Muscle of back (tissue), 13 donors: ENCODE measurements around the gene CCL13. TPM values are rescaled to one million over a fixed set of nuclear protein-coding genes. Genes with fewer than 3 reads are reported as not detected.

ENCODE experiments used
- DNase-seq, 3 donors: peaks; one replicate each; pipeline versions ENCODE4 v3.0.0 to v3.0.0-alpha.2; 2013
- long read RNA-seq, 9 donors: transcript quantifications; one replicate each; lab custom pipeline, GENCODE V29; 2026
- polyA plus RNA-seq, 10 donors: library from polyadenylated mRNA; unstranded; fragments of 120-200 nt; gene quantifications; one replicate each; pipeline ENCODE4 v1.2.1, GENCODE V29; 2013; ENCODE audit not compliant: insufficient read length in 10 of 10

CCL13 gene
- polyA plus RNA-seq = 1 to 10 TPM in 4 of 10 donors, under 1 TPM in 4, not detected in 2; 0.68 to 2.1 (median 1.3) TPM
- long read RNA-seq, donor 1 = 0 reads
- long read RNA-seq, donor 2 = 0 reads
- long read RNA-seq, donor 3 = 0 reads
- long read RNA-seq, donor 4 = 0 reads
- long read RNA-seq, donor 5 = 0 reads
- long read RNA-seq, donor 6 = 0 reads
- long read RNA-seq, donor 7, partial matches to known transcripts = 0 of 1 reads
- long read RNA-seq, donor 7, other reads (novel, unspliced or antisense) = 0 of 1 reads
- long read RNA-seq, donor 8, partial matches to known transcripts = 0 of 1 reads
- long read RNA-seq, donor 8, other reads (novel, unspliced or antisense) = 0 of 1 reads
- long read RNA-seq, donor 9 = 0 reads

- DNase-seq = no peak
Observed at GRCh38 chr17:34356194-34356593, at the start of gene CCL13. Gene CCL13, plus strand, starts transcription at chr17:34356480. Its CDS starts 47 bp downstream, at chr17:34356527.

- DNase-seq = peak in 1 of 3 donors; percentile 36
Observed at GRCh38 chr17:34307110-34307509, 49.2 kb upstream of the CCL13 start.

GRCh38 chr17:34308371-34308770 lies 47.9 kb upstream of the CCL13 start:
- DNase-seq = no peak

- DNase-seq = no peak
Observed at GRCh38 chr17:34311291-34311690, 45.0 kb upstream of the CCL13 start.

GRCh38 chr17:34312080-34312479 lies 44.2 kb upstream of the CCL13 start:
- peak in 1 of 3 donors; percentile 41 for DNase-seq

GRCh38 chr17:34313164-34313563 lies 43.1 kb upstream of the CCL13 start:
- DNase-seq = no peak

GRCh38 chr17:34314279-34314678 lies 42.0 kb upstream of the CCL13 start:
- DNase-seq = peak; percentile 40 to 72 (median 41)

GRCh38 chr17:34318474-34318873 lies 37.8 kb upstream of the CCL13 start:
- no peak for DNase-seq

- peak in 2 of 3 donors; percentile 23 to 44 for DNase-seq
Observed at GRCh38 chr17:34319039-34319483, 37.2 kb upstream of the CCL13 start, which contains the start of gene CCL8. Gene CCL8, plus strand, starts transcription at chr17:34319435. Its CDS starts 67 bp downstream, at chr17:34319502.

- DNase-seq = no peak
Observed at GRCh38 chr17:34321964-34322363, 34.3 kb upstream of the CCL13 start.

- DNase-seq = peak in 2 of 3 donors; percentile 17 to 73
Observed at GRCh38 chr17:34327580-34327979, 28.7 kb upstream of the CCL13 start.

- no peak for DNase-seq
Observed at GRCh38 chr17:34337701-34338100, 18.6 kb upstream of the CCL13 start.

GRCh38 chr17:34339138-34339770 lies 17.0 kb upstream of the CCL13 start:
- no peak for DNase-seq

GRCh38 chr17:34341916-34342315 lies 14.4 kb upstream of the CCL13 start:
- DNase-seq = no peak

GRCh38 chr17:34347063-34347462 lies 9.2 kb upstream of the CCL13 start:
- DNase-seq = peak in 2 of 3 donors; percentile 5 to 22

GRCh38 chr17:34349751-34350150 lies 6.5 kb upstream of the CCL13 start:
- no peak for DNase-seq

GRCh38 chr17:34351096-34351495 lies 5.2 kb upstream of the CCL13 start:
- no peak for DNase-seq

- no peak for DNase-seq
Observed at GRCh38 chr17:34352191-34352590, 4.1 kb upstream of the CCL13 start.

GRCh38 chr17:34354637-34355036 lies 1.6 kb upstream of the CCL13 start:
- DNase-seq = no peak

GRCh38 chr17:34357398-34357797 lies 1.1 kb downstream of the CCL13 start:
- no peak for DNase-seq

GRCh38 chr17:34358631-34359030 lies 2.4 kb downstream of the CCL13 start:
- DNase-seq = no peak

GRCh38 chr17:34360601-34361270 lies 4.5 kb downstream of the CCL13 start:
- no peak for DNase-seq
